HG03280 (cell line): ENCODE measurements around the gene ST6GALNAC3.
A peak's percentile ranks its signal among the peaks of the same experiment; 100 is the strongest.
"Not testable (repeated sequence)": the region's sequence is repeated elsewhere in the genome, so short reads cannot be mapped to it uniquely, and the experiment has no call there.

Experiments
- ATAC-seq: cut with Tn5 transposase; IDR thresholded peaks from one replicate; pipeline ENCODE4 v1.9.1; 2021; ENCODE audit warnings: mild to moderate bottlenecking, moderate library complexity; ENCODE audit not compliant: unreplicated experiment

The ST6GALNAC3 gene

DNA sequence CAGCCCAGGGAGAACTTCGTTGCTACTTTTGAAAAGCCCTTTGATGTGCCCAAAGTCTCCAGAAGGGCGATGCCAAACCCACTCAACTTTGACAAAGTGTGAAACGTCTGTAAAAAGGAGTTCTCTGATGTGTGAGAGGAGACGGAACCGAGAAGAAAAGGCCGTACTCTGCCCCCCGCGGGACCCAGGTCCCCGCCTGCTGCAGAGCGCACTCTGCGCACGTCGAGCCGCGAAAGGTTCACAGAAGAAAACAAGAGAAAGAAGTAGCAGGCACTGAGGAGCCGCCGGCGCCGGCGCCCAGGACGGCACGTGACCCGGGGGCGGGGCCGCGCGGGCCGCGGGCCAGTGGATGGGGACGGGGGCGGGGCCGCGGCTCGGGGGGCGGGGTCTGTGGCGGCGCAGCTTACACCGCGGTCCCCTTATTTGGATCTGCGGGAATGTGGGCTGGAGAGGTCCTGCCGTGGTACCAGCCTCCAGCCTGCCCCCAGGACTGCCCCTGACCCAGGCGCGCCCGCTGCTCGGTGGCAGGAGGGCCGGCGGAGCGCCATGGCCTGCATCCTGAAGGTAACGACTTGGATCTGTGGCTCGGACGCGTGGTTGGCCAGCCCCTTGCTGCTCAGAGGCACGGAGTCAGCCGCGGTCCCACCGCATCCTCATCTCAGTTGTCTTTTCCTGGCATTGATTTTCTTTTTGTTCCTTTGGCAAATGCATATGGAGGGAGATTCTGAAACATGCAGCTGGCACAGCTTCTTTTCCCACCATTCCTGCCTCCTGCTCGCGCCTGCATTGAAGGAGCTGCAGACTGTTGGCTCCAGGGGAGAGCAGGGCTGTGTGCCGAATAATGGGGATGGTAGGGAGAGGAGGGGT, at the start of gene ST6GALNAC3:
Gene ST6GALNAC3, plus strand, starts transcription at position 426 of the 867 bp plus-strand sequence.
- ATAC-seq, result peak; percentile 95

DNA sequence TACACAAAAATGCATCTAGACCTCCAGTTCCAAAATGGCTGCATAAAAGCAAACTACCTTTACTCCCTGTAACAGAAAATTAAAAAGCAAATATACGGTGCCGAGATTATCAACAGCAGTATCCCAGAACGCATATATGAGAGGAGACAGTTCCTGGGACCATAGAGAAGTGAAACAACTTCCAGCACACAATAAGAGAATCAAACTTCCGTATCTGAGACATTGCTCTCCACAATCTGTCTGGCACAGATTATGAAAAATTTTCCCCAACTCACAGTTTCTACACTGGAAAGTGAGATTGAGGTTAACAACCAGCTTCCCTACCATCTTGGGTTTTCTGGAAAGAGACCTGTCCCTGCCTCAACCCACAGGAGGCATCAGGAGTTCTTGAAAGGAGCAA, 47.2 kb upstream of the ST6GALNAC3 start:
- no peak for ATAC-seq

DNA sequence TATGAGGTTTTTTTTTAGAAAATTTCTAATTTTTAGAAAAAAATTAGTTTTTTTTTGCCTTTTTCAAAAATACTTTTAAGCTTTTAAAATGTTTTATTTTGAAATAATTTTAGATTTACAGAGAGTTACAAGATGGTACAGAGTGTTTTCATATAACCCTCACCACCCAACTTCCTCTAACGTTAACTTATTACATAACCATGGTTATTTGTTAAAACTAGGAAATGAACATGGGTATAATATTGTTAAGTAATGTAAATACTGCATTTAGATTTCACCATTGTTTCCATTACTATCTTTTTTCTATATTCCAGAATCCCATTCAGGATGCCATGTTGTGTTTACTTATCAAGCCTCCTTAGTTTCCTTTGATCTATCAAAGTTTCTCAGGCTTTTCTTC, 45.2 kb upstream of the ST6GALNAC3 start:
- ATAC-seq, result no peak

DNA sequence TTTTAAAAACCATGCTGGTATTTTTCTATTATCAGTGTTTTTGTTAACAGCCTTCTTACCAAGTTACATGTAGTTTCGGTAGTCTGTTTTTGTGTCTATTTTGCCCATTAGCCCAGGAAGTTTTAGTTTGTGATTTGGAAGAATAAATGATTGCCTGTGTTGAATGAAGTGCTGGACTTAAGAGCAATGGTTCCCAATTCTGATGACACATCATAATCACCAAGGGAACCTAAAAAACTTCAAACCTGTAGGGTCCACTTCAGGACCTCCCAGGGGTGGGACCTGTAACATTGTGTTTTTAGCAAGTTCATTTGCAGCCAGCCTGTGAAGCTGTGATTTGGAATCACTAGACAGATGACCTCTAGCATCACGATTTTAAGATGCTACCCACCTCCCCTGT, 43.0 kb upstream of the ST6GALNAC3 start:
- ATAC-seq, result no peak

DNA sequence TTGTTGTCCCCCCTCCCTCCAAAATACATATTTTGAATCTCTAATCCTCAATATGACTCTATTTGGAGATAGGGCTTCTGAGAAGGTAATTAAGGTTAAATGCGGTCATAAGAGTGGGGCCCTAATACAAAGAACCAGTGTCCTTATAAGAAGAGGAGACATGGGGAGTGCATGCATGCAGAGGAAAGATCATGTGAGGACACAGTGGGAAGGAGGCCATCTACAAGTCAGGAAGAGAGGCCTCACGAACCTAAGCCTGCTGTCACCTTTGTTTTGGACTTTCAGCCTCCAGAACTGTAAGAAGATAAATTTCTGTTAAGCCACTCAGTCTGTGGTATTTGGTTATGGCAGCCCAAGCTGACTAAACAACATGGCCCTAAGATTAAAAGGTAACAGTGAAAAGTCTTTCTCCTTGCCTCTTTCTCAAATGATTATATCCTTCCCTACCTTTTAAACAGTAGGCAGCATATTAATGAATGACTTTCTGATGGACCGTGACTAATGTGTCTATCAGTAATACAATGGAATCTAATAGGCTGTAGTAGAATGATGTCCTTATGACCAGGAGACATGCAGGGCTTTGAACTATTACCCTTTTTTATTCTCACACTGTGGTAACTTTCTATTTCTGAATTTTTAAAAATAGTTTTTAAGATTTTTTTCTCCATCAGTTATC, 40.6 kb upstream of the ST6GALNAC3 start:
- ATAC-seq, result no peak

DNA sequence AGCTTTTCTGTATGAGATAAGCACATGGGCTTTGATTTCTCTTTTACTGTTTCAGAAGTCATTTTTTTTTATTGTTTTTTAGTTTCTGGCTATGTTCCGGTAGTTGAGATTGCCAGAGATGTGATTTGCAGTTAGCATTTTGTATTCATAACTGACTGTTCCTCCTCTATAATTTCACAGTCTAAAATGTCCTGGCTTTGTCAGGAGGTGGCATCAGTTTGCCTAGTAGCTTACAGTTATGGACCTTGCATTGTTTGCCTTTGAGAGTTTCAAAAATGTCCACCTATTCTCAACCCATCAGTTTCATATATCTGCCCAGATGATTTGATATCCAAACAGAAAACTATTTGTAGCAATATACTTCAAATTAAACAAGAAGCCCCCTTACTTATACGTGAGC, 39.5 kb upstream of the ST6GALNAC3 start:
- no peak for ATAC-seq

DNA sequence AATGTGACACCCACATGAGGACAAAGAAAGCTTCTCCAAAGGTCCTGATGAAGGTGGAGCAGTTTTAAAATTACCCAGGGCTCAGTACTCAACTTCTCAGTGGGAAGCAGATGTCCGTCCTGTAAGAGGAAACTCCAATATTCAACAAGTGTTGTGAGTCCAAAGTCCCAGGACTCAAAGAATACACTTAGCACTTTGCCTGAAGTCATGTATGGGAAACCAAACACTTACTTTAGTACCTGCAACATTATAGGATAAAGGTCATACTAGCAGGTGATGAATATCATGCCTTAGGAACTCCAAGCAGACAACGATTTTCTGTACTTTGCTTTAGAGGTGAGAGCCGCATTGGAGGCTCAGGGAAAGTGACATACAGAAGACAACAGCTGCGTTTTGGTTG, 37.2 kb upstream of the ST6GALNAC3 start:
- no peak for ATAC-seq

DNA sequence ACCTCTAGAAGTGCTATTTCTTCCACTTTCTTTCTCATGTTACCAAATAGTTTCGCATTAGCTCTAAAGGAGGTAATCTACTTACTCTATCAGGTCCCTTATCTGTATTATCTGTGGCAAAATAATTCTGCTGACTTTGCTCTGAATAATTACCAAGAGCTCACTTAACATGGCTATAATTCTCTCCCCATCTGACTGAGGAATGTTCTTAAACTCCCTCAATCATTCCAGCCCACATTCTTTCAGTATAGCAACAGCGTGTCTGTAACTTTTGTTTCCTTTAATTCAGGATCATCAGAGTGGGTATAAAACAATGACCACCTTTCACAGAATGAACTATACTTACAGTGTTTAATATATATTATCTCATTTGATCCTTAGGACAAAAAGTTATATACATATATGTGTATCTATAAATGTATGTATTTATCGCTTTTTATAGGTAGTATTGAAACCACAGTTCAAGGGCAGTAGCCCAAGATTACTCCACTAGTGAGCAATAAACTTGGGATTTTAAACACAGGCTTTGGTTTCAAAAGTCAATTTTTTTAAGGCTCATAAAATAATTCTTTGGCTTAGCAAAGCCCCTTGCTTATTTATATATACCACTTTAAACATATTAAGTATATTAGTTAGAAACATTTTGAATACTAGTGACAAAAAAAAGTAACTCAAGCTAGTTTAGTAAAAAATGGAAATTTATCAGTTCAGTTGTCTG, 36.1 kb upstream of the ST6GALNAC3 start:
- no peak for ATAC-seq

DNA sequence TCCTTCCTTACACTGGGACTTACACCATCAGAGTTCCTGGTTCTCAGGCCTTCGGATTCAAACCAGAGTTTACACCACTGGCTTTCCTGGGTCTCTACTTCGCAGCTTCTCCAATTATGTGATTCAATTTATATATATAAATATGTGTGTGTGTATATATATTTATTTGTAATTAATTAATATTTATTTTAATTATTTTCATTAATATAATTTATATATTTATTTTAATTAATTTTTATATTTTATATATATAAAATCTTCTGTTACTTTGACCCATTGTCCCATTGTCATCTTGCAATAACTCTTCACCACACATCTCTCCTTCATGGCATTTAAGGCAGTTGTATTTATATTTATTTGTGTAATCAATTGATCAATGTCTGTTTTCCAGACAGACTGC, 28.4 kb upstream of the ST6GALNAC3 start:
- ATAC-seq, result no peak

DNA sequence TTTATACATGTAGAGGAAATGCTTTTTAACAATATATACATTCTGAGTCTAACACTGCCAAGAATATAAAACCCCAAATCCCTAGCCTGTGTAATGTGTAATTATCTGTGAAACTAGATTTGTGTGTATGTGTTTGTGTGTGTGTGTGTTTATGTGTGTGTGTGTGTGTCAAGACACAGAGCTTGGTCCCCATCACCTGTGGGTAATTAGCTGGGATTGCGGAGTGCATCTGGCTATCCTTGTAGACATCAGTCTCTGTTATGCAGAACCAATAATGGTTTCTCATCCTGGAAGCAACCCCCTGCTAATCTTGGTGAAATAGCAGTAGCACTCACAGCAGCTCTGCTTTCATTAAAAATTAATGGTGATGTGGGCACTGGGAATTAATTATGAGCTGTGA, 26.3 kb upstream of the ST6GALNAC3 start:
- ATAC-seq, result no peak

DNA sequence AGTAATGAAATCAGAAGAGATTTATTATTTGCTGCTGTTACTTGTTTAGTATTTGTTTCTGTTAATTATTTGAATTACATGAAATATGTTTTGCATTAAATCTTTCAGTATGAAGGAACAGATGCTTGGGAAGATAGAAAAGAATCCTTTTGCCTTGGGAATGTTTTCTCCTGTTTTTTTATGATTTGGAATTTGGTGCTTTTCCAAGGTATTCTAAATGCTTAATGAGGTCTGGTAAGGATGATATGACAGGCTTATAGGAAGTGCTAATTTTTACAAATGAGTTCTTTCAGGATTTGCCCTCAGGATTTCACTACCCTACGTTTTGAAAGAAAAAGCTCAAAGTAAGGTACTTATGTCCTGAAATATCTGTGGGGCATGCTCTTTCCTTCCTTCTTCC, 25.6 kb upstream of the ST6GALNAC3 start:
- no peak for ATAC-seq

DNA sequence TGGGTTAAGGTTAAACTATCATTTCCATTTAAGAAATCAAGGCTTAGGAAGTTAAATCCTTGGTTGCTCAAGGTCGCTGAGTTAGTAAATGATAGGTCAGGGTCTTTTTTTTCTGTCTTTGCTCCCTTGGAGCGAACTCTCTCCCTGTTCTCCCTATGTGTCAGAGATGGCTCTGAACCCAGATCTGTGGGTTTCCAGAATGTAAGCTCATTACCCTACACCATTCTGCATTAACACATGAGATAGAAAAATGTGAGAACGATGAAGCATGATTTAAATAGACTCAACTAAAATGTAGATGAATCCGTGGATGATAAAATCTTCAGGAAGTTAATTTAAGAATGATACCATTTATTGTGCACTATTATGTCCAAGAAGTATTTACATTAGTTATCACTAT, 25.0 kb upstream of the ST6GALNAC3 start:
- no peak for ATAC-seq

DNA sequence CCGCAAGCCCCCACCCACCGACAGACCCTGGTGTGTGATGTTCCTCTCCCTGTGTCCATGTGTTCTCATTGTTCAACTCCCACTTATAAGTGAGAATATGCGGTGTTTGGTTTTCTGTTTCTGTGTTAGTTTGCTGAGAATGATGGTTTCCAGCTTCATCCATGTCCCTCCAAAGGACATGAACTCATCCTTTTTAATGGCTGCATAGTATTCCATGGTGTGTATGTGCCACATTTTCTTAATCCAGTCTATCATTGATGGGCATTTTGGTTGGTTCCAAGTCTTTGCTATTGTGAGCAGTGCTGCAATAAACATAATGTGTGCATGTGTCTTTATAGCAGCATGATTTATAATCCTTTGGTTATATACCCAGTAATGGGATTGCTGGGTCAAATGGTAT, 24.5 kb upstream of the ST6GALNAC3 start:
- ATAC-seq, result not testable (repeated sequence)

DNA sequence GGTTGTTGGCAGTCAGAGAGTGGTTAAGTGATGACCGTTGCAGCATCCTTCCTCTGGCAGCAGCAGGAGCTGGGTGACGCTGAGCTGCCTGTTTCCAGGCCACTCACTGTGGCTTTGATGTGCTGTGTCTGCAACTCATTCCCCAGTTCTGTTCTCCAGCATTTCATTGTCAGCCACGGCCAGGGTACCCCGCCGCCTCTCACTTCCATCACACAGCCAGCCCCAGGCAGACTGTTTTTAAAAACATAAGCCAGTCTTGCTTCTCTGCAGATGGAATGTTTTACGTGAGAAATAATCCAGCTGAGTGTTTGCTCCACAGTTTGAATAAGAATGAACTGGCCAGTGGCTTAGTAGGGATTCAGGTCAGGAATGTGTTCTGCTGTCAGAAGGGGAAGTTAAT, 21.5 kb upstream of the ST6GALNAC3 start:
- ATAC-seq, result no peak

DNA sequence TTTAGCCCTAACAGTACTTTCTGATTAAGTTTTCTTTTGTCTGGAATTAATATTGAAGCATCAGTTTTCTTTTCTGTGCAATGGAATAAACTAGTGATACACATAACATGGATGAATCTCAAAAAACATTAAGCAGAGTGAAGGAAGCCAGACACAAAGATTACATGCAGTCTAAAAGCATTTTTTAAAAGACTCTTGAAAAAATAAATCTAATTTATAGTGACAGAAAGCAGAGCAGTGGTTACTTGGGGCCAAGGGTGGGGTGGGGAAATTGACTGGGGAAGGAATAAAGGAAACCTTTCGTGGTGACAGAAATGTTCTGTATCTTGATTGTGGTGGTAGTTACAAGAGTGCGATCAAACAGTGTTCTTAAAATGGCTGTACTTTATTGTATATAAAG, 20.2 kb upstream of the ST6GALNAC3 start:
- no peak for ATAC-seq

DNA sequence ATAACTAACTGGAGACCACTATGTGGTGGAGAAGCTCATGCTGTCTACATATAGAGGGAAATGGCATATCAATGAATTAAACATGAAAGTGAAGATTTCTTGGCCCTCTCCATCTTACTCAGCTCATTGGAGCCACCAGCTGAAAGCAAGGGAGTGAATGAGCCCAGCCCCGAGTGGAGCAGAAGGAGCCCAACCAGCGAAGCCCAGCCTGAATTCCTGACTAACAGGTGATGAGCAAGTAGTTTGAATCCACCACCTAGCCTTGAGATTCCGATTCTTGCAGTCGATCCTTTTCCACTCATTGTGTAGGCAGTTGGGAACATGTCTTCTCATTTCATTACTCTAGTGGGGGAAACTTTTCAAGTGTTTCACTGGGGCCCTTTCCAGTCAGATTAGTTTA, 18.6 kb upstream of the ST6GALNAC3 start:
- ATAC-seq, result no peak

DNA sequence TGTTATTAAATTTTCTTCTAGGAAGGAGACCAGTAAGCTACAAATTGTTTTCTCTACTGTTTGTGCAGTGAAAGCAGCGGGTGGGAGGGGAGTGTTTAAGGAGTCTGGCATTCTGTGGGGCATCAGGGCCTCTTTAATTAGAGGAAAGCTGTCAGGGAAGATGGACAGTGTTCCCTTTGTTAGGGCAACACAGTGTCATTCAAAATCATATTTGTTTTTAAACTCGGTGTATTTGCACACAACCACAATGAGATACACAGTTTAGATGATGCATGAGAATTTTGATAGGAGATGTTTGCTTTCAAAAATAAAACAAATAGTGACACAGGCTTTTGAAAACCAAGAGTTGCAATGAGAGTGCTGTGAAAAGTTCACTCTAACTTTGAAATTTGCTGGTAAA, 15.1 kb upstream of the ST6GALNAC3 start:
- no peak for ATAC-seq

DNA sequence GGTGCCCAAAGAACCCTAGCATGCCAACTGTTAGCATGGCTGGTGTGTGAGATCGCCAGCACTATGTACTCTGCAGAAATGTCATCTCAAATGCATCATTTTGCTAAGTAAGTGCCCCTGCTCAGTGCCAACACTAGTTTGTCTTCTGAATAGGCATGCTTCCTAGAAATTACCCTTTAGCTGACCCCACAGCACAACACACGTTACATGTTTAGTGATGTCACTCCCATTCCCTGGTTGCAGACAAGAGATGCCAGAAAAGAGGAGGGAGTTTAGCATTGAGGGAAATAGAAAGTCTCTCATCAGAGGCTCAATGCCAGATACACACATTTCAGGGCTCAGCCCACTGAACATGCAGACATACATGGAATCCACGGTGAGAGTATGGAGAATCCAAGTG, 9.3 kb upstream of the ST6GALNAC3 start:
- ATAC-seq, result no peak

DNA sequence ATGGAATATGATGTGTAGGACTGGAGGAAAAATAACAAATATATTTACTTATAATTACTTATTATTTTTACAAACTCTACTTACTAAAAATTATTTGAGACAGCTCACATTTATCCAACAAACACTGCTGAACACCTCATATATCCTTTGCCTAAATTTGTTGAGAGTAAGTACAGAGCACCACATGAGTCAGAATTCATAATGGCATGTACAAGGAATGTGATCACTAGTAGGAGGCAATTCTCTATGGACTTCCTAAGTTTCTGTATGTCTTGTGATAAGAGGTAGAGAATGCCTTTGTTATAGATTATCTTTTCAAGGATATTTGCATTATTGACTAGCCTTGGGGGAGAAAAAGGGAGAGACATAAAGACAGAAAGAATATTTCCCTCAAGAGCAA, 8.2 kb upstream of the ST6GALNAC3 start:
- no peak for ATAC-seq

DNA sequence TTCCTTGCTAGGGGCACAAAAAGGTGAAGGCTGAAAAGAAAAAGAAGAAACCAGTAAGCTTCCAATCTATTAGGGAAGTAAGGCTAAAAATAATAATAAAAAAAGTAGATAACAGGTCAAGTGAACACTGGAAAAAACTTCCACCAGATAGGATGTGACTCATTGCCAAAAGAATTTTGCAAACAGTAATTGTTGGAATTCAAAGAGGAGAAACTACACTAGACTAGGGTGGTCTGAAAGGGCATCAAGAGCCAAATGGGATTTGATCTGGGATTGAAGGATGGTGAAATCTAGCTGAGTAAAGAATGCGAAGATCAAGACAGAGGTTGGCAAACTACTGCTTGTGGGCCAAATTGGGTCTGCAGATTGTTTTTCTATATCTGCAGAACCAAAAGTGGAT, 6.0 kb upstream of the ST6GALNAC3 start:
- ATAC-seq, result no peak

DNA sequence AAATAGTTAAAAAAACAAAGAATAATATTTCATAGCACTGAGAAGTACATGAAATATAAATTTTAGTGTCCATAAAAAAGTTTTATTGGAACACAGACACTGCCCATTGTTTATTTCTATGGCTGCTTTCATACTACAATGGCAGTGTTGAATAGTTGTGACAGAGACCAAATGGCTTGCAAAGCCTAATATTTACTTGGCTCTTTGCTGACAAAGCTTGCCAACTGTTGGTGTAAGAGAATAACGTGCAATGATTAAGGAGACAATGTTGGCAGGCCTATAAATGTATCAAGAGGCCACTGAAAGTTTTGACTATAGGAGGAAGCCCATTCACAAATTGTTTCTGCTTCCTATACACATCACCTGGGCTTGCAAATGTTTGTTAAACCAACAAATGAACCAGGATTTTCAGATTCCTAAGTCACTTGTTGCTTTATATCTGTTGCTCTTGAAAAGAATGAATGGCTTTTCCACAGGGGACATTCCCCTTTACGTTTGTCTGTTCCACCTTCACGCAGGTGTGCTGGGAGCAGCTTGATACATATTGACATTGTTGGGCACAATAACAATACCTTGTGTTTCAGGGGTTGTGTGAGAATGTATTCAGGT, 5.5 kb upstream of the ST6GALNAC3 start:
- ATAC-seq, result no peak
